Hepatocyte (in vitro differentiated cells): ENCODE results near the gene ZDHHC5. TPM values are rescaled to one million over a fixed set of nuclear protein-coding genes. Genes with fewer than 3 reads are reported as not detected.

Source experiments
- DNase-seq: peaks from one replicate; pipeline ENCODE4 v3.0.0-alpha.2; 2016; ENCODE audit warnings: low spot score
- H2AFZ ChIP-seq: fragments of 200-600 bp; sonication (generic); 2 replicates; pipeline ENCODE4 v1.6.0; 2016; ENCODE audit warnings: antibody characterized with exemption, mild to moderate bottlenecking
- H3K27ac ChIP-seq: fragments of 200-600 bp; sonication (generic); 2 replicates; pipeline ENCODE4 v1.5.1; 2016; ENCODE audit warnings: mild to moderate bottlenecking
- H3K27me3 ChIP-seq: fragments of 200-600 bp; sonication (generic); 2 replicates; pipeline ENCODE4 v1.6.1; 2016
- H3K36me3 ChIP-seq: fragments of 200-600 bp; sonication (generic); replicated peaks from 2 replicates; pipeline ENCODE4 v1.5.1; 2016; ENCODE audit warnings: low read depth; ENCODE audit not compliant: insufficient read depth
- H3K4me1 ChIP-seq: fragments of 200-600 bp; sonication (generic); 2 replicates; pipeline ENCODE4 v1.5.1; 2016; ENCODE audit warnings: mild to moderate bottlenecking, moderate library complexity; ENCODE audit not compliant: insufficient read depth
- H3K4me2 ChIP-seq: fragments of 200-600 bp; sonication (generic); 2 replicates; pipeline ENCODE4 v1.6.0; 2016
- H3K4me3 ChIP-seq: fragments of 200-600 bp; sonication (generic); 2 replicates; pipeline ENCODE4 v1.5.1; 2016; ENCODE audit warnings: mild to moderate bottlenecking
- H3K79me2 ChIP-seq: fragments of 200-600 bp; sonication (generic); 2 replicates; pipeline ENCODE4 v1.6.0; 2017; ENCODE audit warnings: mild to moderate bottlenecking
- H3K9me2 ChIP-seq: fragments of 200-600 bp; sonication (generic); replicated peaks from 2 replicates; pipeline ENCODE4 v1.6.0; 2017; ENCODE audit warnings: mild to moderate bottlenecking; ENCODE audit not compliant: insufficient read depth
- H3K9me3 ChIP-seq: fragments of 200-600 bp; sonication (generic); 2 replicates; pipeline ENCODE4 v1.5.1; 2016; ENCODE audit warnings: low read depth, mild to moderate bottlenecking
- H4K20me1 ChIP-seq: fragments of 200-600 bp; sonication (generic); 2 replicates; pipeline ENCODE4 v1.6.0; 2016; ENCODE audit warnings: mild to moderate bottlenecking; ENCODE audit not compliant: insufficient read depth, poor library complexity, severe bottlenecking
- CTCF ChIP-seq: fragments of 200-600 bp; sonication (generic); IDR thresholded peaks from 2 replicates; pipeline ENCODE4 v1.5.1; 2016; ENCODE audit warnings: antibody characterized with exemption, mild to moderate bottlenecking; ENCODE audit not compliant: poor library complexity
- EZH2 ChIP-seq: fragments of 200-600 bp; sonication (generic); IDR thresholded peaks from 2 replicates; pipeline ENCODE4 v1.6.1; 2016; ENCODE audit warnings: antibody characterized with exemption, mild to moderate bottlenecking, borderline replicate concordance
- EZH2phosphoT487 ChIP-seq: fragments of 200-600 bp; sonication (generic); IDR thresholded peaks from one replicate; pipeline ENCODE4 v1.6.1; 2018; ENCODE audit warnings: antibody characterized with exemption, mild to moderate bottlenecking, low read depth, moderate library complexity; ENCODE audit not compliant: unreplicated experiment, severe bottlenecking
- WGBS: methylation state at CpG from one replicate; pipeline ENCODE4 v1.1.6; 2016; ENCODE audit warnings: low lambda C conversion rate; ENCODE audit errors: missing lambda C conversion rate; 5-methylcytosine and 5-hydroxymethylcytosine counted together
- polyA plus RNA-seq: library from polyadenylated mRNA; unstranded; fragments of >200 nt; fragmentation: Nextera tagmentation; extraction: Ambion mirVana; gene quantifications from 2 replicates; pipeline ENCODE4 v1.2.1, GENCODE V29; 2016
- total RNA-seq: library from RNA; depleted of rRNA; stranded (reverse); fragments of >200 nt; gene quantifications from 2 replicates; pipeline ENCODE4 v1.2.3, GENCODE V29; 2014

Gene ZDHHC5
- total and polyA plus RNA-seq, 2 experiments from 2014 or later, result 41.3 to 42.3 TPM

- Histone ChIP-seq H3K9me2 (no peaks in the 10 kb centered on the region), H2AFZ (no peak overlapping the region), H3K27ac (no peak overlapping the region), H3K79me2 (no peaks in the 10 kb centered on the region), H4K20me1 (no peaks in the 10 kb centered on the region), H3K36me3 (no peaks in the 10 kb centered on the region), H3K4me2 (no peak overlapping the region), H3K4me1 (no peaks in the 10 kb centered on the region), H3K27me3 (no peaks in the 10 kb centered on the region), H3K4me3 (no peak overlapping the region), H3K9me3 (no peaks in the 10 kb centered on the region)
- DNase-seq, result no peak
- TF ChIP-seq EZH2phosphoT487, result no peak
- no peak for TF ChIP-seq CTCF
- no peak for TF ChIP-seq EZH2
Measured at GRCh38 chr11:57620467-57620866, 47.4 kb upstream of the ZDHHC5 start.

- whole genome bisulfite sequencing, result 52% methylated on average over 3 of the region's 3 CpGs
- Histone ChIP-seq H3K9me2 (no peaks in the 10 kb centered on the region), H4K20me1 (no peaks in the 10 kb centered on the region), H3K27ac (no peak overlapping the region), H3K9me3 (no peaks in the 10 kb centered on the region), H3K36me3 (no peaks in the 10 kb centered on the region), H3K79me2 (no peaks in the 10 kb centered on the region), H3K27me3 (no peaks in the 10 kb centered on the region), H3K4me3 (no peak overlapping the region), H2AFZ (no peak overlapping the region), H3K4me1 (no peaks in the 10 kb centered on the region), H3K4me2 (no peak overlapping the region)
- no peak for DNase-seq
- TF ChIP-seq EZH2phosphoT487 (no peak), EZH2 (no peak), CTCF (no peak)
Measured at GRCh38 chr11:57622263-57622662, 45.7 kb upstream of the ZDHHC5 start.

- WGBS, result 97% methylated on average over 2 of the region's 2 CpGs
Measured at GRCh38 chr11:57624864-57625263, 43.0 kb upstream of the ZDHHC5 start.

More at GRCh38 chr11:57624864-57625263, 43.0 kb upstream of the ZDHHC5 start:
- H3K4me3 ChIP-seq, result no peak overlapping the region
- no peak overlapping the region for H2AFZ ChIP-seq
- no peaks in the 10 kb centered on the region for H3K9me3 ChIP-seq
- no peaks in the 10 kb centered on the region for H3K9me2 ChIP-seq
- no peak overlapping the region for H3K4me2 ChIP-seq
- no peaks in the 10 kb centered on the region for H3K79me2 ChIP-seq
- H4K20me1 ChIP-seq, result no peaks in the 10 kb centered on the region
- no peaks in the 10 kb centered on the region for H3K4me1 ChIP-seq
- no peaks in the 10 kb centered on the region for H3K27me3 ChIP-seq
- TF ChIP-seq CTCF (no peak), EZH2phosphoT487 (no peak), EZH2 (no peak)
- H3K36me3 ChIP-seq, result no peaks in the 10 kb centered on the region
- H3K27ac ChIP-seq, result no peak overlapping the region
- DNase-seq, result no peak
